Skeletal muscle tissue (tissue), 4 donors: ENCODE results near the gene RPL32. TPM values are rescaled to one million over a fixed set of nuclear protein-coding genes. Genes with fewer than 3 reads are reported as not detected.
"Not testable (repeated sequence)": the region's sequence is repeated elsewhere in the genome, so short reads cannot be mapped to it uniquely, and the experiment has no call there.

ENCODE experiments used
- H3K27ac ChIP-seq: one replicate; pipeline ENCODE4 v1.7.0; 2013; ENCODE audit warnings: mild to moderate bottlenecking, low read depth, low read length, inconsistent platforms
- H3K27me3 ChIP-seq, 3 donors: one replicate each; pipeline ENCODE4 v1.7.0; 2013; ENCODE audit warnings: low read length in 3 of 3; ENCODE audit not compliant: control insufficient read depth in 3 of 3, insufficient read depth in 3 of 3
- H3K36me3 ChIP-seq, 3 donors: one replicate each; pipeline ENCODE4 v1.7.0; 2013; ENCODE audit warnings: low read length in 3 of 3; ENCODE audit not compliant: control insufficient read depth in 3 of 3, insufficient read depth in 3 of 3
- H3K4me1 ChIP-seq, 3 donors: one replicate each; pipeline ENCODE4 v1.7.0; 2013; ENCODE audit warnings: low read length in 3 of 3, mild to moderate bottlenecking in 3 of 3; ENCODE audit not compliant: control insufficient read depth in 3 of 3, insufficient read depth in 3 of 3
- H3K4me3 ChIP-seq, 3 donors: one replicate each; pipeline ENCODE4 v1.7.0; 2013; ENCODE audit warnings: low read length in 3 of 3
- H3K9ac ChIP-seq, 3 donors: one replicate each; pipeline ENCODE4 v1.7.0; 2013; ENCODE audit warnings: low read length in 3 of 3, mild to moderate bottlenecking in 3 of 3, moderate library complexity in 2 of 3, low read depth in 1 of 3
- H3K9me3 ChIP-seq, 3 donors: one replicate each; pipeline ENCODE4 v1.7.0; 2013; ENCODE audit warnings: low read length in 3 of 3; ENCODE audit not compliant: control insufficient read depth in 3 of 3
- total RNA-seq: library from RNA; depleted of rRNA; stranded (reverse); fragments of >200 nt; gene quantifications from one replicate; pipeline ENCODE4 v1.2.3, GENCODE V29; 2014
- donor health status: Osteomylitis.

The RPL32 gene
- total RNA-seq, 1 donor from 2014 or later: 1,978 TPM

- Histone ChIP-seq H3K27ac (no peak overlapping the region), H3K4me3 (no peak overlapping the region), H3K4me1 (peaks cover 16 to 27% (median 20%) of the 10 kb centered on the region in 3 donors), H3K27me3 (no peaks in the 10 kb centered on the region), H3K9ac (no peak overlapping the region), H3K9me3 (no peaks in the 10 kb centered on the region), H3K36me3 (no peaks in the 10 kb centered on the region)
Measured at GRCh38 chr3:12868039-12869034, 27.0 kb upstream of the RPL32 start.

GRCh38 chr3:12866836-12867235 lies 25.5 kb upstream of the RPL32 start:
- no peaks in the 10 kb centered on the region for H3K36me3 ChIP-seq
- no peak overlapping the region for H3K4me3 ChIP-seq
- no peak overlapping the region for H3K9ac ChIP-seq
- H3K27ac ChIP-seq: no peak overlapping the region
- H3K27me3 ChIP-seq: no peaks in the 10 kb centered on the region
- peaks cover 16 to 23% (median 18%) of the 10 kb centered on the region in 3 donors for H3K4me1 ChIP-seq
- H3K9me3 ChIP-seq: no peaks in the 10 kb centered on the region

DNA sequence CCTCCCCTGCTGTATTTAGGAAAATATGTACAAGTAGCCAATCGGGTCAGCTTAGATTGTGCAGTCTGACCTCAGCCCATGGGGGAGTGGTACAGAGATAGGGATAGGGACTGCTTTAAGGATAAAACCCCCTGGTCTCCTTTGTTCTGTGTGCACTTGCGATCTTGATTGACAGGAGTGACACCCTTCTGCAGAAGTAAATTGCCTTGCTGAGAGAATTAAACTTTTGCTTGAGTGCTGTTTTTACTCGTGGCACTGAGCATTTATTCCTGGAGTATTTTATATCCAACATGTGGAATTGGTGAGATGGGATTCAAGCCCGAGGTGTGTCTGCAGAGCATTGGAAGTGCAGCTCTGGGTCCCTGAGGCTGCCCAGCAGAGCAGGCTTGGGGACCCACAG lies 23.9 kb upstream of the RPL32 start:
- Histone ChIP-seq H3K36me3 (no peaks in the 10 kb centered on the region), H3K4me1 (peaks cover 5 to 9% (median 7%) of the 10 kb centered on the region in 3 donors), H3K4me3 (no peak overlapping the region), H3K27ac (no peak overlapping the region), H3K9me3 (no peaks in the 10 kb centered on the region), H3K27me3 (no peaks in the 10 kb centered on the region), H3K9ac (no peak overlapping the region)

- Histone ChIP-seq H3K27me3 (no peaks in the 10 kb centered on the region), H3K9ac (no peak overlapping the region), H3K4me3 (no peak overlapping the region), H3K9me3 (no peaks in the 10 kb centered on the region), H3K36me3 (no peaks in the 10 kb centered on the region), H3K4me1 (no peaks in the 10 kb centered on the region), H3K27ac (no peak overlapping the region)
Measured at GRCh38 chr3:12862387-12862786, 21.0 kb upstream of the RPL32 start.

DNA sequence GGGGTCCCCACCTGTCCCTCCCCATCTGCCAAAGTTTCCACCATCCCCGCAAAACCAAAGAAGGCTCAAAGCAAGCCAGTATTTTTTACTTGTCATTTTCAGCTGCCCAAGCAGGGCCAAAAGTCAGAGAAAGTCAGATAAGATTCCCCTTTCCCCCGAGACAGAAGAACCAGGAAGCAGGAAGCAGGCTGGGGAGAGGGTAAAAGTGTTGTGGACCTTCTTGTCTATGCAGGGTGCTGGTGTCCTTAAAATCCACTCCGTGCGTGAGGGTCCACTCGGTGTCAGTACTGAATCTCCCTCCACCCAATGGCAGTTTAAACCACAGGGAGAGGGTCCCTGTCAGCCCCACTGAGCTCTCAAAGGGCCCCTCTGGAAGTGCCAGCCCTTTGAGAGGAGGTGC lies 20.2 kb upstream of the RPL32 start:
- no peak overlapping the region for H3K9ac ChIP-seq
- H3K4me3 ChIP-seq: no peak overlapping the region
- H3K36me3 ChIP-seq: no peaks in the 10 kb centered on the region
- no peak overlapping the region for H3K27ac ChIP-seq
- H3K4me1 ChIP-seq: no peaks in the 10 kb centered on the region
- H3K27me3 ChIP-seq: no peaks in the 10 kb centered on the region
- no peaks in the 10 kb centered on the region for H3K9me3 ChIP-seq

DNA sequence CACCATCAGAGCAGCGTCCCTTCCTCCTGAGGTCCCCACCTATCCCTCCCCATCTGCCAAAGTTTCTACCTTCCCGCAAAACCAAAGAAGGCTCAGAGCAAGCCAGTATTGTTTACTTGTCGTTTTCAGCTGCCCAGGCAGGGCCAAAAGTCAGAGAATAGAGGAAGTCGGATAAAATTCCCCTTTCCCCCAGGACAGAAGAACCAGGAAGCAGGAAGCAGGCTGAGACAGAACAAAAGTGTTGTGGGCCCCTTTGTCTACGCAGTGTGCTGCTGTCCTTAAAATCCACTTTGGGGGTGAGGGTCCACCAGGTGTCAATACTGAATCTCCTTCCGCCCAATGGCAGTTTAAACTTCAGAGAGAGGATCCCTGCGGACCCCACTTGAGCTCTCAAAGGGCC lies 18.5 kb upstream of the RPL32 start:
- Histone ChIP-seq H3K4me1 (peaks cover 0 to 2% (median 0%) of the 10 kb centered on the region in 3 donors), H3K9ac (no peak overlapping the region), H3K9me3 (no peaks in the 10 kb centered on the region), H3K36me3 (no peaks in the 10 kb centered on the region), H3K27me3 (no peaks in the 10 kb centered on the region), H3K4me3 (no peak overlapping the region), H3K27ac (no peak overlapping the region)

GRCh38 chr3:12856626-12857025 lies 15.3 kb upstream of the RPL32 start:
- Histone ChIP-seq H3K9me3 (no peaks in the 10 kb centered on the region), H3K4me3 (no peak overlapping the region), H3K4me1 (peaks cover 3 to 15% (median 9%) of the 10 kb centered on the region in 3 donors), H3K27me3 (no peaks in the 10 kb centered on the region), H3K9ac (no peak overlapping the region), H3K27ac (no peak overlapping the region), H3K36me3 (no peaks in the 10 kb centered on the region)

- Histone ChIP-seq H3K4me1 (peaks cover 3 to 15% (median 9%) of the 10 kb centered on the region in 3 donors), H3K27ac (no peak overlapping the region), H3K9ac (no peak overlapping the region), H3K9me3 (no peaks in the 10 kb centered on the region), H3K4me3 (no peak overlapping the region), H3K36me3 (no peaks in the 10 kb centered on the region), H3K27me3 (no peaks in the 10 kb centered on the region)
Measured at GRCh38 chr3:12854565-12854964, 13.2 kb upstream of the RPL32 start.

DNA sequence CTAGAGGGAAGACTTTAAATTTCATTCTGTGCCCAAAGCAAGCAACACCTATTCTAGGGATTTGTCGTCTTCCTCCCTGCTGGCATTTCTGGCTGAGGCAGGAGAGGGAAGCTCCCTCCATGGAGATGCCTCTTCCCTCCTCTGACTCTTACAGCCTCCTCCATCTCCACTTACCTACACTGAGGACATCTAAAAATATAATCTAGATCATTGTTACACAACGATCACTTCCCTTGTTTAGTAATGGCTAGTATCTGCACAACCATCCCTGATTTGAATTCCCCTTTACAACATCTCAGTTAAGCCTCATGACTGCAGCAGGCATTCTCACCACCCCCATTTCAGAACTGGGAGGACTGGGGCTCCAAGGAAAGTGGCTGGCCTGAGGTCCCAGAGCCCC lies 12.5 kb upstream of the RPL32 start:
- H3K4me1 ChIP-seq: peaks cover 3 to 15% (median 9%) of the 10 kb centered on the region in 3 donors
- H3K9ac ChIP-seq, H3K4me3 ChIP-seq, H3K27ac ChIP-seq, H3K9me3 ChIP-seq, H3K27me3 ChIP-seq, H3K36me3 ChIP-seq: not testable (repeated sequence)

DNA sequence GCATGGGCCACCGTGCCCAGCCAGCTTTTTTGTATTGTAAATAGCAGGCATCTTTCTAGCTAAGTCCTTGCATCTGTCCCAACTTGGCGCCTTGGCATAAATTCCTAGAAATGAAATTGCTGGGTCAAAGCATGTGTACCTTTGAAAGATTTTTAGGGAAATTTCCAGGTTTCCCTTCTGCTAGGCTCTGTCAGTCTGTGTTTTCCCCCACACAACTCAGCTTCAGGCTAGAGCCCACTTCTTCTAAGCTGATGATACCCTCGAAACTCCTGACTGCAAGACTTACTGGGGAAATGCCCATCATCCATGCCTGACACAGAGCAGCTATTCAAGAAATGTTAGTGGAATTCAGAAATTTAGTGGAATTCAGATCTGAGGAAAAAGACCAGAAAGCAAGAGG lies 10.8 kb upstream of the RPL32 start:
- no peaks in the 10 kb centered on the region for H3K9me3 ChIP-seq
- no peak overlapping the region for H3K27ac ChIP-seq
- H3K4me1 ChIP-seq: peaks cover 6 to 18% (median 15%) of the 10 kb centered on the region in 3 donors
- H3K36me3 ChIP-seq: no peaks in the 10 kb centered on the region
- H3K9ac ChIP-seq: no peak overlapping the region
- no peak overlapping the region for H3K4me3 ChIP-seq
- no peaks in the 10 kb centered on the region for H3K27me3 ChIP-seq
